ENCODE measurements around the gene SPINT1.

The SPINT1 gene

GRCh38 chr15:40831861-40832260, 12.0 kb upstream of the SPINT1 start:
- intact Hi-C loops (cut with DNase I; ENCODE audit: low total_unique reads), result no loop called here

GRCh38 chr15:40832903-40833302, 10.9 kb upstream of the SPINT1 start:
- Histone ChIP-seq H3K4me1 (no peaks in the 10 kb centered on the region), H3K9me3 (no peaks in the 10 kb centered on the region), H3K4me3 (no peak overlapping the region), H3K27ac (no peak overlapping the region), H3K36me3 (no peaks in the 10 kb centered on the region), H3K27me3 (no peaks in the 10 kb centered on the region)
- TF ChIP-seq, protein P1, sequence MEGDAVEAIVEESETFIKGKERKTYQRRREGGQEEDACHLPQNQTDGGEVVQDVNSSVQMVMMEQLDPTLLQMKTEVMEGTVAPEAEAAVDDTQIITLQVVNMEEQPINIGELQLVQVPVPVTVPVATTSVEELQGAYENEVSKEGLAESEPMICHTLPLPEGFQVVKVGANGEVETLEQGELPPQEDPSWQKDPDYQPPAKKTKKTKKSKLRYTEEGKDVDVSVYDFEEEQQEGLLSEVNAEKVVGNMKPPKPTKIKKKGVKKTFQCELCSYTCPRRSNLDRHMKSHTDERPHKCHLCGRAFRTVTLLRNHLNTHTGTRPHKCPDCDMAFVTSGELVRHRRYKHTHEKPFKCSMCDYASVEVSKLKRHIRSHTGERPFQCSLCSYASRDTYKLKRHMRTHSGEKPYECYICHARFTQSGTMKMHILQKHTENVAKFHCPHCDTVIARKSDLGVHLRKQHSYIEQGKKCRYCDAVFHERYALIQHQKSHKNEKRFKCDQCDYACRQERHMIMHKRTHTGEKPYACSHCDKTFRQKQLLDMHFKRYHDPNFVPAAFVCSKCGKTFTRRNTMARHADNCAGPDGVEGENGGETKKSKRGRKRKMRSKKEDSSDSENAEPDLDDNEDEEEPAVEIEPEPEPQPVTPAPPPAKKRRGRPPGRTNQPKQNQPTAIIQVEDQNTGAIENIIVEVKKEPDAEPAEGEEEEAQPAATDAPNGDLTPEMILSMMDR (IDR thresholded peaks at IDR 0.05), result no peak
- DNase-seq, result no peak
- intact Hi-C loops (cut with DNase I; ENCODE audit: low total_unique reads), result no loop called here

More at GRCh38 chr15:40831861-40832260, 12.0 kb upstream of the SPINT1 start:
- H3K4me3 ChIP-seq, result no peak overlapping the region
- no peak for DNase-seq
- TF ChIP-seq, protein P1 (IDR thresholded peaks at IDR 0.05), result no peak
- no peaks in the 10 kb centered on the region for H3K9me3 ChIP-seq
- no peaks in the 10 kb centered on the region for H3K36me3 ChIP-seq
- H3K4me1 ChIP-seq, result no peaks in the 10 kb centered on the region
- H3K27ac ChIP-seq, result no peak overlapping the region
- H3K27me3 ChIP-seq, result peaks cover 0 to 3% of the 10 kb centered on the region in 2 donors

- TF ChIP-seq, protein P1 (IDR thresholded peaks at IDR 0.05), result no peak
- intact Hi-C loops (cut with DNase I; ENCODE audit: low total_unique reads), result no loop called here
- Histone ChIP-seq H3K36me3 (no peaks in the 10 kb centered on the region), H3K27me3 (peaks cover 0 to 2% of the 10 kb centered on the region in 2 donors), H3K4me1 (no peaks in the 10 kb centered on the region), H3K9me3 (no peaks in the 10 kb centered on the region), H3K27ac (no peak overlapping the region), H3K4me3 (no peak overlapping the region)
- no peak for DNase-seq
Measured at GRCh38 chr15:40836020-40836419, 7.8 kb upstream of the SPINT1 start.

- no peak for DNase-seq
- TF ChIP-seq, protein P1 (IDR thresholded peaks at IDR 0.05), result no peak
Measured at GRCh38 chr15:40838756-40839155, 5.1 kb upstream of the SPINT1 start.

GRCh38 chr15:40841741-40842140, 2.1 kb upstream of the SPINT1 start:
- no peak overlapping the region for H3K27ac ChIP-seq
- peaks cover 0 to 39% of the 10 kb centered on the region in 2 donors for H3K27me3 ChIP-seq
- peaks cover 0 to 24% (median 14%) of the 10 kb centered on the region in 4 donors for H3K4me1 ChIP-seq
- DNase-seq, result no peak
- TF ChIP-seq, protein P1 (IDR thresholded peaks at IDR 0.05), result no peak
- H3K9me3 ChIP-seq, result no peaks in the 10 kb centered on the region
- no peak overlapping the region for H3K4me3 ChIP-seq
- H3K36me3 ChIP-seq, result no peaks in the 10 kb centered on the region
- intact Hi-C loops (cut with DNase I; ENCODE audit: low total_unique reads), result loop anchor here (2.0 kb wide), 1 partner anchor 39 kb away; no protein-coding TSS in a partner anchor

More at GRCh38 chr15:40838756-40839155, 5.1 kb upstream of the SPINT1 start:
- intact Hi-C loops (cut with DNase I; ENCODE audit: low total_unique reads), result no loop called here
- no peaks in the 10 kb centered on the region for H3K36me3 ChIP-seq
- H3K4me1 ChIP-seq, result peaks cover 0 to 11% (median 3%) of the 10 kb centered on the region in 4 donors
- H3K9me3 ChIP-seq, result no peaks in the 10 kb centered on the region
- H3K27ac ChIP-seq, result no peak overlapping the region
- H3K27me3 ChIP-seq, result peaks cover 0 to 13% of the 10 kb centered on the region in 2 donors
- no peak overlapping the region for H3K4me3 ChIP-seq

All from tibial artery (tissue), 4 donors.